Measurements from ENCODE around the gene SAMD4A.

SAMD4A gene

GRCh38 chr14:54839701-54840119, 272.8 kb downstream of the SAMD4A start:
- no peak for DNase-seq

GRCh38 chr14:54840336-54840735, 273.4 kb downstream of the SAMD4A start:
- DNase-seq: no peak

- no peak for DNase-seq
Measured at GRCh38 chr14:54840798-54841197, 273.9 kb downstream of the SAMD4A start.
